Hepatocyte (in vitro differentiated cells): ENCODE results near the gene CORIN.

Experiments used
- EZH2 ChIP-seq: fragments of 200-600 bp; sonication (generic); IDR thresholded peaks from 2 replicates; pipeline ENCODE4 v1.6.1; 2016; ENCODE audit warnings: antibody characterized with exemption, mild to moderate bottlenecking, borderline replicate concordance
- EZH2phosphoT487 ChIP-seq: fragments of 200-600 bp; sonication (generic); IDR thresholded peaks from one replicate; pipeline ENCODE4 v1.6.1; 2018; ENCODE audit warnings: antibody characterized with exemption, mild to moderate bottlenecking, low read depth, moderate library complexity; ENCODE audit not compliant: unreplicated experiment, severe bottlenecking
- TF ChIP-seq, protein P1 (sequence below): fragments of 200-600 bp; sonication (generic); IDR thresholded peaks from 2 replicates; pipeline ENCODE4 v1.5.1; 2016; ENCODE audit warnings: antibody characterized with exemption, mild to moderate bottlenecking; ENCODE audit not compliant: poor library complexity

DNA sequence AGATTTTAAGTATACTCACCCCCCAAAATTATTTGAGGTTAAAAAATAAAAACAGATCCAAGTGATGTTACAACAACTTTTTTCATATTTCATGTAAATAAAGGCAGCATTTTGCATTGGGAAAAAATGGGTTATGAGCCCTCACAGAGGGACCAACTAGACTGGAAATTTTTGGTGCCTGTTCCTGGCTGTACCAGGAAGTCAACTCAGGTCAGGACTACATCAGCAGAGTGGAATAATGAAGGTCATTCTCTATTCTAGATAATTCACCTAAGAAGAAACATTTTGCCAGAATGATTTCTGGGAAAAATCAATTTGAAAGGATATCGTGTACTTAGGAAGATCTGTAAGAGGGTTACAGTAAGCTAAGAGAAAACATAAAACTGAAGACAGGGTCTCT lies 66.8 kb downstream of the CORIN start:
- TF ChIP-seq, protein P1, sequence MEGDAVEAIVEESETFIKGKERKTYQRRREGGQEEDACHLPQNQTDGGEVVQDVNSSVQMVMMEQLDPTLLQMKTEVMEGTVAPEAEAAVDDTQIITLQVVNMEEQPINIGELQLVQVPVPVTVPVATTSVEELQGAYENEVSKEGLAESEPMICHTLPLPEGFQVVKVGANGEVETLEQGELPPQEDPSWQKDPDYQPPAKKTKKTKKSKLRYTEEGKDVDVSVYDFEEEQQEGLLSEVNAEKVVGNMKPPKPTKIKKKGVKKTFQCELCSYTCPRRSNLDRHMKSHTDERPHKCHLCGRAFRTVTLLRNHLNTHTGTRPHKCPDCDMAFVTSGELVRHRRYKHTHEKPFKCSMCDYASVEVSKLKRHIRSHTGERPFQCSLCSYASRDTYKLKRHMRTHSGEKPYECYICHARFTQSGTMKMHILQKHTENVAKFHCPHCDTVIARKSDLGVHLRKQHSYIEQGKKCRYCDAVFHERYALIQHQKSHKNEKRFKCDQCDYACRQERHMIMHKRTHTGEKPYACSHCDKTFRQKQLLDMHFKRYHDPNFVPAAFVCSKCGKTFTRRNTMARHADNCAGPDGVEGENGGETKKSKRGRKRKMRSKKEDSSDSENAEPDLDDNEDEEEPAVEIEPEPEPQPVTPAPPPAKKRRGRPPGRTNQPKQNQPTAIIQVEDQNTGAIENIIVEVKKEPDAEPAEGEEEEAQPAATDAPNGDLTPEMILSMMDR: no peak
- TF ChIP-seq EZH2: no peak
- no peak for TF ChIP-seq EZH2phosphoT487
